GM23338 (cell line): ENCODE results near the gene CFDP1. TPM values are rescaled to one million over a fixed set of nuclear protein-coding genes. Genes with fewer than 3 reads are reported as not detected.
"Not testable (repeated sequence)": the region's sequence is repeated elsewhere in the genome, so short reads cannot be mapped to it uniquely, and the experiment has no call there.

ENCODE experiments used
- ATAC-seq: fragments of 200-7000 bp; cut with Tn5 transposase; 3 replicates; pipeline ENCODE4 v1.9.1; 2020
- DNase-seq: peaks from one replicate; pipeline ENCODE4 v3.0.0-alpha.2; 2015; ENCODE audit warnings: low spot score
- H2AFZ ChIP-seq: fragments of 200-600 bp; sonication (generic); 2 replicates; pipeline ENCODE4 v1.8.0; 2016; ENCODE audit warnings: antibody characterized with exemption, mild to moderate bottlenecking, moderate library complexity
- H3F3A ChIP-seq: fragments of 200-600 bp; sonication (generic); replicated peaks from 2 replicates; pipeline ENCODE4 v1.8.0; 2017; ENCODE audit warnings: antibody characterized with exemption, mixed run types, low read depth
- H3K27ac ChIP-seq: fragments of 200-600 bp; sonication (generic); 2 replicates; pipeline ENCODE4 v1.6.1; 2016; ENCODE audit warnings: low read depth
- H3K27me3 ChIP-seq: fragments of 200-600 bp; sonication (generic); 2 replicates; pipeline ENCODE4 v1.8.0; 2016; ENCODE audit warnings: mild to moderate bottlenecking, mixed run types, moderate library complexity; ENCODE audit not compliant: insufficient read depth
- H3K36me3 ChIP-seq: fragments of 200-600 bp; sonication (generic); 2 replicates; pipeline ENCODE4 v1.8.0; 2016; ENCODE audit warnings: mild to moderate bottlenecking; ENCODE audit not compliant: insufficient read depth
- H3K4me1 ChIP-seq: fragments of 200-600 bp; sonication (generic); 2 replicates; pipeline ENCODE4 v1.8.0; 2016; ENCODE audit warnings: mild to moderate bottlenecking, moderate library complexity; ENCODE audit not compliant: insufficient read depth
- H3K4me2 ChIP-seq: fragments of 200-600 bp; sonication (generic); 2 replicates; pipeline ENCODE4 v1.7.1; 2017; ENCODE audit warnings: mixed run types
- H3K4me3 ChIP-seq: fragments of 200-600 bp; sonication (generic); 2 replicates; pipeline ENCODE4 v1.6.1; 2016; ENCODE audit warnings: mixed run types
- H3K79me2 ChIP-seq: fragments of 200-600 bp; sonication (generic); replicated peaks from 2 replicates; pipeline ENCODE4 v1.8.0; 2017; ENCODE audit warnings: mild to moderate bottlenecking; ENCODE audit not compliant: insufficient read depth
- H3K9me2 ChIP-seq: fragments of 200-600 bp; sonication (generic); 2 replicates; pipeline ENCODE4 v1.8.0; 2017; ENCODE audit not compliant: insufficient read depth
- H4K20me1 ChIP-seq: fragments of 200-600 bp; sonication (generic); replicated peaks from 2 replicates; pipeline ENCODE4 v1.8.0; 2017; ENCODE audit warnings: mild to moderate bottlenecking; ENCODE audit not compliant: insufficient read depth
- H3K27ac Mint-ChIP-seq: 2 replicates; pipeline ENCODE4 v1.8.0; 2020; ENCODE audit warnings: inconsistent platforms, mild to moderate bottlenecking, moderate library complexity, mixed read lengths
- H3K27me3 Mint-ChIP-seq: 3 replicates; pipeline ENCODE4 v1.8.0; 2022; ENCODE audit warnings: low read depth, mild to moderate bottlenecking, moderate library complexity, mixed read lengths, inconsistent platforms; ENCODE audit not compliant: insufficient read depth, poor library complexity
- H3K36me3 Mint-ChIP-seq: 3 replicates; pipeline ENCODE4 v1.8.0; 2021; ENCODE audit warnings: low read depth, mild to moderate bottlenecking, inconsistent platforms, moderate library complexity, mixed read lengths
- H3K4me1 Mint-ChIP-seq: 3 replicates; pipeline ENCODE4 v1.8.0; 2020; ENCODE audit warnings: mild to moderate bottlenecking, inconsistent platforms, mixed read lengths
- H3K4me3 Mint-ChIP-seq: 3 replicates; pipeline ENCODE4 v1.8.0; 2021; ENCODE audit warnings: moderate library complexity, mild to moderate bottlenecking, inconsistent platforms, mixed read lengths
- H3K9me3 Mint-ChIP-seq: 3 replicates; pipeline ENCODE4 v1.8.0; 2020; ENCODE audit warnings: moderate library complexity, mild to moderate bottlenecking, inconsistent platforms, mixed read lengths
- CREB1 ChIP-seq: fragments of 250-450 bp; sonication (Bioruptor Pico); IDR thresholded peaks from 2 replicates; pipeline ENCODE4 v1.5.0; 2020; ENCODE audit warnings: low read depth, mild to moderate bottlenecking, moderate library complexity
- CTCF ChIP-seq, 2 experiments: fragments of 200-600 bp in 1 of 2; sonication (generic) in 1 of 2; conservative IDR thresholded peaks; 2 replicates each; pipeline versions ENCODE4 v1.5.1 to v1.6.1; 2016 to 2017; ENCODE audit warnings: antibody characterized with exemption in 2 of 2, low read depth in 2 of 2, mild to moderate bottlenecking in 2 of 2, moderate library complexity in 1 of 2
- ETS1 ChIP-seq: IDR thresholded peaks from 2 replicates; pipeline ENCODE4 v1.6.1; 2016; ENCODE audit warnings: antibody characterized with exemption
- POLR2AphosphoS5 ChIP-seq: IDR thresholded peaks from 2 replicates; pipeline ENCODE4 v1.6.1; 2016; ENCODE audit warnings: antibody characterized with exemption, low read depth
- ZNF114 ChIP-seq: fragments of 250-450 bp; sonication (Bioruptor Pico); IDR thresholded peaks from 2 replicates; pipeline ENCODE4 v1.5.0; 2020; ENCODE audit warnings: mild to moderate bottlenecking, moderate library complexity
- polyA plus RNA-seq: library from polyadenylated mRNA; unstranded; fragments of >200 nt; fragmentation: Nextera tagmentation; extraction: Ambion mirVana; gene quantifications from 2 replicates; pipeline ENCODE4 v1.2.1, GENCODE V29; 2016
- total RNA-seq: library from RNA; depleted of rRNA; stranded (reverse); fragments of >200 nt; shearing (Covaris generic); gene quantifications from 2 replicates; pipeline ENCODE4 v1.2.3, GENCODE V29; 2014

The CFDP1 gene
- total and polyA plus RNA-seq, 2 experiments from 2014 or later: 89.9 to 224 TPM

- H3K27me3 Mint-ChIP-seq: peaks cover 10% of the 10 kb centered on the region
- peak within 1 kb of the TSS; percentile 97 for H3K4me2 ChIP-seq
- H3K79me2 ChIP-seq: peaks cover 44% of the 10 kb centered on the region
- H3F3A ChIP-seq: no peaks in the 10 kb centered on the region
- H3K36me3 Mint-ChIP-seq: peaks cover 10% of the 10 kb centered on the region
- H3K27ac Mint-ChIP-seq: peak within 1 kb of the TSS; percentile 89
- H4K20me1 ChIP-seq: peaks cover 27% of the 10 kb centered on the region
- H3K4me1 ChIP-seq: peaks cover 7% of the 10 kb centered on the region; the same call in 1 of the 2 replicates
- no peaks in the 10 kb centered on the region for H3K9me2 ChIP-seq
- no peaks in the 10 kb centered on the region for H3K9me3 Mint-ChIP-seq
- peak within 1 kb of the TSS; percentile 93 for H3K4me3 ChIP-seq
- peak within 1 kb of the TSS; percentile 80 for H3K27ac ChIP-seq
- peaks cover 31% of the 10 kb centered on the region for H3K4me1 Mint-ChIP-seq
- H3K27me3 ChIP-seq: no peaks in the 10 kb centered on the region
- peak; percentile 99 for DNase-seq
- H3K4me3 Mint-ChIP-seq: peak within 1 kb of the TSS; percentile 97
- TF ChIP-seq CREB1: peak; percentile 86
- no peak for TF ChIP-seq ZNF114 (CRISPR knock-in tag)
- peak; percentile 100 for TF ChIP-seq CTCF (conservative IDR thresholded peaks at IDR 0.05; ENCODE audit: low read depth in 2 of 2)
- TF ChIP-seq ETS1: peak; percentile 66
- peak; percentile 94 for TF ChIP-seq POLR2AphosphoS5
- no peaks in the 10 kb centered on the region for H3K36me3 ChIP-seq
- peak within 1 kb of the TSS; percentile 66 for H2AFZ ChIP-seq
- peak; percentile 94 for ATAC-seq
Measured at GRCh38 chr16:75464122-75464918, 31.0 kb upstream of the CFDP1 start, which contains the start of gene TMEM170A. Gene TMEM170A (minus strand): TSS chr16:75464689. CDS start chr16:75464600, 89 bp downstream.

- Histone ChIP-seq H3K4me3 (peak overlapping the region; percentile 93), H2AFZ (peak overlapping the region; percentile 66), H3K4me2 (peak overlapping the region; percentile 97), H4K20me1 (peaks cover 32% of the 10 kb centered on the region), H3K27ac (peak overlapping the region; percentile 80; the same call in 1 of the 2 replicates), H3K79me2 (peaks cover 52% of the 10 kb centered on the region)
- H3K27ac Mint-ChIP-seq: peak overlapping the region; percentile 84; the same call in 1 of the 2 replicates
- H3K9me2 ChIP-seq, H3F3A ChIP-seq, H3K36me3 ChIP-seq, H3K9me3 Mint-ChIP-seq, H3K27me3 ChIP-seq, H3K4me1 ChIP-seq: not testable (repeated sequence)
- peak overlapping the region; percentile 97 for H3K4me3 Mint-ChIP-seq
- peaks cover 10% of the 10 kb centered on the region for H3K36me3 Mint-ChIP-seq
- ATAC-seq: peak; percentile 53
- H3K27me3 Mint-ChIP-seq: peaks cover 12% of the 10 kb centered on the region
- peaks cover 31% of the 10 kb centered on the region for H3K4me1 Mint-ChIP-seq
- peak; percentile 68 for DNase-seq
Measured at GRCh38 chr16:75463389-75464121, 30.3 kb upstream of the CFDP1 start.
